GM12878 (cell line): ENCODE measurements around the gene ETS1. TPM values are rescaled to one million over a fixed set of nuclear protein-coding genes. Genes with fewer than 3 reads are reported as not detected.

ENCODE experiments used
- ATAC-seq: fragments of 200-7000 bp; cut with Tn5 transposase; 3 replicates; pipeline ENCODE4 v1.9.1; 2020; ENCODE audit warnings: mild to moderate bottlenecking, moderate library complexity
- BruUV-seq: library from RNA; stranded (reverse); fragments of 400-500 nt; replicated peaks from 2 replicates; lab custom pipeline; 2021; lab: Mats Ljungman, UMichigan
- CTCF ChIA-PET: fragments of 300-600 bp; sonication (Branson Sonifier 250); formaldehyde crosslinking; extraction: SDS; loops from one replicate; lab custom pipeline; 2021; ENCODE audit warnings: inconsistent platforms; lab: Yijun Ruan, JAX
- POLR2A ChIA-PET: fragments of 350-600 bp; formaldehyde crosslinking; extraction: SDS; loops from one replicate; lab custom pipeline; 2021; ENCODE audit warnings: inconsistent platforms; lab: Charles Lee
- RAD21 ChIA-PET: fragments of 300-600 bp; sonication (Branson Sonifier 250); formaldehyde crosslinking; loops from one replicate; lab custom pipeline; 2023; ENCODE audit warnings: antibody characterized with exemption; ENCODE audit not compliant: unreplicated experiment; lab: Charles Lee
- SMC1A ChIA-PET: fragments of 300-600 bp; sonication (Branson Sonifier 250); formaldehyde crosslinking; loops from one replicate; lab custom pipeline; 2023; ENCODE audit not compliant: unreplicated experiment, uncharacterized antibody; lab: Charles Lee
- DNase-seq: peaks from one replicate; pipeline ENCODE4 v3.0.0-alpha.2; 2011; ENCODE audit warnings: low read depth, low spot score
- FAIRE-seq: peaks from 3 replicates; lab custom pipeline; 2011; peaks lifted over from hg19 to GRCh38; lab: Jason Lieb, UNC
- H2AFZ ChIP-seq: 2 replicates; pipeline ENCODE4 v1.6.0; 2011; ENCODE audit warnings: low read depth, low read length, control low read depth; ENCODE audit not compliant: control insufficient read depth
- H3K27ac ChIP-seq: 2 replicates; pipeline ENCODE4 v1.5.1; 2011; ENCODE audit warnings: control low read depth; ENCODE audit not compliant: control insufficient read depth, insufficient read depth
- H3K27me3 ChIP-seq, 2 experiments: replicated peaks in 1 of 2; 2 replicates each; pipeline versions ENCODE4 v1.6.0 to v1.6.1; 2011; ENCODE audit warnings: low read length in 1 of 2; ENCODE audit not compliant: control insufficient read depth in 2 of 2, insufficient read depth in 2 of 2
- H3K36me3 ChIP-seq, 2 experiments: 2 replicates each; pipeline ENCODE4 v1.5.1; 2011; ENCODE audit warnings: low read length in 1 of 2; ENCODE audit not compliant: control insufficient read depth in 2 of 2, insufficient read depth in 2 of 2
- H3K4me1 ChIP-seq: 2 replicates; pipeline ENCODE4 v1.6.1; 2011; ENCODE audit warnings: mild to moderate bottlenecking, low read length, moderate library complexity, mixed read lengths; ENCODE audit not compliant: control insufficient read depth, insufficient read depth
- H3K4me2 ChIP-seq: 2 replicates; pipeline ENCODE4 v1.6.0; 2011; ENCODE audit warnings: control low read depth; ENCODE audit not compliant: control insufficient read depth, insufficient read depth
- H3K4me3 ChIP-seq: fragments of 200-600 bp; sonication (generic); 2 replicates; pipeline ENCODE4 v1.5.1; 2016
- H3K79me2 ChIP-seq: 2 replicates; pipeline ENCODE4 v1.6.0; 2011; ENCODE audit warnings: low read length; ENCODE audit not compliant: control insufficient read depth, insufficient read depth
- H3K9ac ChIP-seq: 2 replicates; pipeline ENCODE4 v1.8.0; 2011; ENCODE audit warnings: low read length, control low read depth, mixed read lengths; ENCODE audit not compliant: control insufficient read depth, insufficient read depth
- H3K9me3 ChIP-seq: replicated peaks from 3 replicates; pipeline ENCODE4 v1.5.1; 2011; ENCODE audit warnings: mild to moderate bottlenecking, low read length; ENCODE audit not compliant: control insufficient read depth, insufficient read depth
- H4K20me1 ChIP-seq: 2 replicates; pipeline ENCODE4 v1.6.0; 2011; ENCODE audit not compliant: control insufficient read depth, insufficient read depth
- BMI1 ChIP-seq: fragments of 450-650 bp; IDR thresholded peaks from 2 replicates; pipeline ENCODE4 v1.6.1; 2016; ENCODE audit warnings: mild to moderate bottlenecking, moderate library complexity, borderline replicate concordance
- CHD1 ChIP-seq: IDR thresholded peaks from 2 replicates; pipeline ENCODE4 v1.6.1; 2012; ENCODE audit warnings: low read depth, low read length, improper control_type of control experiment
- E2F4 ChIP-seq: IDR thresholded peaks from 2 replicates; pipeline ENCODE4 v1.6.1; 2012; ENCODE audit warnings: low read depth, low read length, improper control_type of control experiment
- EP300 ChIP-seq, 2 experiments: fragments of 150-350 bp in 1 of 2; IDR thresholded peaks; 2 replicates each; pipeline ENCODE4 v1.6.1; 2011 to 2012; ENCODE audit warnings: low read depth in 2 of 2, low read length in 2 of 2, borderline replicate concordance in 1 of 2, improper control_type of control experiment in 1 of 2, inconsistent platforms in 1 of 2; ENCODE audit not compliant: control insufficient read depth in 1 of 2
- ESRRA ChIP-seq: IDR thresholded peaks from 2 replicates; pipeline ENCODE4 v1.6.1; 2012; ENCODE audit warnings: mild to moderate bottlenecking, low read length, improper control_type of control experiment
- GATAD2B ChIP-seq: fragments of 450-650 bp; conservative IDR thresholded peaks from 2 replicates; pipeline ENCODE4 v1.6.1; 2017; ENCODE audit warnings: low read depth, mild to moderate bottlenecking, moderate library complexity
- IKZF1 ChIP-seq: fragments of 450-650 bp; conservative IDR thresholded peaks from 2 replicates; pipeline ENCODE4 v1.6.1; 2017; ENCODE audit warnings: antibody characterized with exemption, mild to moderate bottlenecking
- MEF2B ChIP-seq: fragments of 450-650 bp; IDR thresholded peaks from 2 replicates; pipeline ENCODE4 v1.6.1; 2018; ENCODE audit warnings: mild to moderate bottlenecking, moderate library complexity; ENCODE audit not compliant: partially characterized antibody, poor library complexity, severe bottlenecking
- MTA2 ChIP-seq: fragments of 450-650 bp; IDR thresholded peaks from 2 replicates; pipeline ENCODE4 v1.6.1; 2016; ENCODE audit warnings: low read depth, mild to moderate bottlenecking, moderate library complexity
- NR2C2 ChIP-seq: IDR thresholded peaks from 2 replicates; pipeline ENCODE4 v1.6.1; 2011; ENCODE audit warnings: borderline replicate concordance, low read depth; ENCODE audit not compliant: control insufficient read depth, insufficient read length
- PAX8 ChIP-seq: fragments of 450-650 bp; IDR thresholded peaks from 2 replicates; pipeline ENCODE4 v1.6.1; 2017; ENCODE audit warnings: mild to moderate bottlenecking, moderate library complexity
- PML ChIP-seq: IDR thresholded peaks from 2 replicates; pipeline ENCODE4 v1.6.1; 2012; ENCODE audit warnings: low read length, inconsistent platforms
- RAD51 ChIP-seq: fragments of 450-650 bp; IDR thresholded peaks from 2 replicates; pipeline ENCODE4 v1.6.1; 2016; ENCODE audit warnings: moderate library complexity, mild to moderate bottlenecking, inconsistent platforms
- RCOR1 ChIP-seq: conservative IDR thresholded peaks from 2 replicates; pipeline ENCODE4 v1.6.1; 2012; ENCODE audit warnings: low read depth, low read length, improper control_type of control experiment
- SMAD1 ChIP-seq: fragments of 450-650 bp; IDR thresholded peaks from 2 replicates; pipeline ENCODE4 v1.6.1; 2018; ENCODE audit warnings: mild to moderate bottlenecking, low read depth; ENCODE audit not compliant: partially characterized antibody
- SP1 ChIP-seq: IDR thresholded peaks from one replicate; pipeline ENCODE4 v1.6.1; 2011; ENCODE audit warnings: low read depth, low read length
- TBL1XR1 ChIP-seq: IDR thresholded peaks from 2 replicates; pipeline ENCODE4 v1.6.1; 2012; ENCODE audit warnings: low read depth, low read length, improper control_type of control experiment
- ZBTB40 ChIP-seq: fragments of 450-650 bp; IDR thresholded peaks from 2 replicates; pipeline ENCODE4 v1.6.1; 2016; ENCODE audit warnings: mild to moderate bottlenecking, moderate library complexity, borderline replicate concordance
- WGBS: methylation state at CpG from one replicate; pipeline ENCODE4 v1.1.6; 2016; ENCODE audit warnings: low lambda C conversion rate; ENCODE audit not compliant: insufficient replicate concordance, insufficient coverage; ENCODE audit errors: missing lambda C conversion rate; 5-methylcytosine and 5-hydroxymethylcytosine counted together
- in situ Hi-C: fragments of 300-500 bp; cut with MboI; formaldehyde crosslinking; loops from 9 replicates; pipeline ENCODE4 v1.14.3; 2018; ENCODE audit warnings: mixed read lengths
- intact Hi-C: fragments of 100-400 bp; cut with micrococcal nuclease; formaldehyde crosslinking; loops from one replicate; pipeline ENCODE4 v1.14.2; 2022; ENCODE audit not compliant: unreplicated experiment
- polyA plus RNA-seq, 11 experiments: library from polyadenylated mRNA; depleted of rRNA in 4 of 11; unstranded in 6 of 11; stranded (reverse) in 5 of 11; fragments of >200 nt; fragmentation: Nextera tagmentation in 4 of 11; fragmentation: Illumina TruSeq in 1 of 11; extraction: Ambion mirVana in 4 of 11; extraction: Trizol in 1 of 11; gene quantifications; 1 replicate in 1 of 11; 2 replicates in 10 of 11; pipeline versions ENCODE4 v1.2.1 to v1.2.3, GENCODE V29; 2011 to 2016; ENCODE audit warnings: inconsistent platforms in 2 of 11, missing spikeins in 2 of 11, low read depth in 1 of 11
- total RNA-seq, 4 experiments: library from RNA; depleted of rRNA in 3 of 4; stranded (reverse); fragments of >200 nt in 3 of 4; fragmentation: Illumina TruSeq in 1 of 4; extraction: Trizol in 1 of 4; gene quantifications; 2 replicates each; pipeline versions ENCODE4 v1.2.1 to v1.2.3, GENCODE V29; 2013 to 2021

Gene ETS1
- total and polyA plus RNA-seq, 10 of the 15 experiments (the other 5 are each of a cell fraction or from before 2014, with no cell fraction given): 12.5 to 112 (median 55.5) TPM

- peak; percentile 72 for ATAC-seq
- Histone ChIP-seq H3K27me3 (no peaks in the 10 kb centered on the region), H3K9ac (peak overlapping the region; percentile 84), H2AFZ (no peak overlapping the region; the same call in 1 of the 2 replicates), H3K4me1 (peaks cover 50% of the 10 kb centered on the region), H3K79me2 (no peaks in the 10 kb centered on the region), H4K20me1 (no peaks in the 10 kb centered on the region), H3K4me2 (peak overlapping the region; percentile 90), H3K36me3 (no peaks in the 10 kb centered on the region), H3K27ac (peak overlapping the region; percentile 100), H3K4me3 (peak overlapping the region; percentile 69), H3K9me3 (no peaks in the 10 kb centered on the region)
- intact Hi-C loops (loop anchor here (1.0 to 2.0 kb wide), 11 partner anchors 29 to 279 kb away; no protein-coding TSS in a partner anchor), in situ Hi-C loops (loop anchor here (5.0 kb wide), 1 partner anchor 79 kb away; no protein-coding TSS in a partner anchor)
- peak; percentile 93 for FAIRE-seq
- SMC1A ChIA-PET: interaction anchor here (0.6 to 5.0 kb wide), 33 partner anchors 8 to 380 kb away, joined by 3 to 186 read pairs (median 7); no protein-coding TSS in a partner anchor
- 1% methylated on average over 9 of the region's 9 CpGs for WGBS
- RAD21 ChIA-PET: interaction anchor here (0.8 to 4.6 kb wide), 20 partner anchors 11 to 279 kb away, joined by 3 to 112 read pairs (median 14); no protein-coding TSS in a partner anchor
- DNase-seq: peak; percentile 99
- BruUV-seq: no TSS peak
- CTCF ChIA-PET: interaction anchor here (0.7 to 5.2 kb wide), 17 partner anchors 29 to 280 kb away, joined by 3 to 118 read pairs (median 6); no protein-coding TSS in a partner anchor
- POLR2A ChIA-PET: interaction anchor here (0.7 to 3.5 kb wide), 11 partner anchors 22 to 279 kb away, joined by 3 to 41 read pairs (median 5); no protein-coding TSS in a partner anchor
- TF ChIP-seq IKZF1 (peak; percentile 84), NR2C2 (no peak), GATAD2B (no peak; the same call in 1 of the 2 replicates), SP1 (peak; percentile 6), PML (peak; percentile 65), ESRRA (no peak), ZBTB40 (no peak), PAX8 (no peak), SMAD1 (no peak), EP300 (IDR thresholded peaks at IDR 0.05; ENCODE audit: borderline replicate concordance in 1 of 2, control insufficient read depth in 1 of 2, low read depth in 2 of 2, low read length in 2 of 2) (peak; percentile 79 to 91; a peak in 3 of 4 replicates), TBL1XR1 (no peak), E2F4 (no peak), MTA2 (peak; percentile 85), MEF2B (peak; percentile 85), RCOR1 (no peak), RAD51 (no peak), BMI1 (no peak), CHD1 (no peak)
These were observed 35.6 kb downstream of the ETS1 start for GRCh38 chr11:128551611-128552335.
